ENCODE data around the gene CYB561D2. TPM values are rescaled to one million over a fixed set of nuclear protein-coding genes. Genes with fewer than 3 reads are reported as not detected.

CYB561D2 gene
- total and polyA plus RNA-seq, 9 donors, result 6.1 to 9.1 (median 7.9) TPM

DNA sequence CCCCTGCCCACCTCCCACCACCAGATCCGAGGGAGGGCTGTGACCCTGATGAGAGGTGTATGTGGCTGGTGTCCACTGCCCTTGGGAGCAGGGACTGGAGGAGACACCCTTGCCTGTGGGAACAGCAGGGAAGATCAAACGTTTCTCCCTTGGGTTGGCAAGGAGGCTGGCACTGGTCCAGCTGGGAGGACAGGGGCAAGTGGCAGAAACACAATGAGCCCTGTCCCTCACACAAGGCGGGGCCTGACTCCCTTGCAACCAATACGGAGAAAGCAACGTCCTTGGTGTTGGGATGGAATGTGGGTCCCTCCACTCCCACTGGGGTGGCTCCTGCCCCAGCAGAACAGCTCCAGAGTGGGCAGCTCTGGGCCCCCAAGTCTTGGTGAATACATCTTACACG, 33.4 kb upstream of the CYB561D2 start:
- WGBS (ENCODE audit: insufficient coverage), result 53% methylated on average over 2 of the region's 6 CpGs
- Histone ChIP-seq H3K36me3 (ENCODE audit: control insufficient read depth, insufficient read depth, low read length) (peaks cover 52% of the 10 kb centered on the region), H3K9me3 (replicated peaks; ENCODE audit: control insufficient read depth, low read depth, low read length) (no peaks in the 10 kb centered on the region), H3K4me1 (ENCODE audit: control insufficient read depth, insufficient read depth, low read length) (peaks cover 43% of the 10 kb centered on the region), H3K27ac (ENCODE audit: low read length) (no peak overlapping the region), H3K27me3 (ENCODE audit: control insufficient read depth, insufficient read depth, low read length) (no peaks in the 10 kb centered on the region), H3K4me3 (ENCODE audit: low read length) (no peak overlapping the region)
- no peak for DNase-seq

DNA sequence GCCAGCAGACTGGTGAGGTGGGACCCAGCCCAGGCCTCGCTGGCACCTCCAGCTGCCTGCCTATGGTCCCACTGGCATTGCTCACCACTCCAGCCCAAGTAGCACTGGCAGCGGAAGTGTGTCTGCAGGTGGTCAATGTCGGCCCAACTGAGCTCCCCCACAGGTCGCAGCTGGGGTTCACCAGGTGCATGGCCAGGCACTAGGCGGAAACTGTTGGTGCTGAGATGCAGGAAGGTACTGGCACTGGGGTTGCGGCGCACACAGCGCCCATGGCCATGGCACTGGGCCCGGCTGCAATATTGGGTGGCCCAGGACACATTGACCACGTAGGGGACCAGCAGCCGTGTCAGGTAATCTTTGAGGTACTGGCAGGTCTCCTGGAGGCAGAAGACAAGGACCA, 32.5 kb upstream of the CYB561D2 start:
- Histone ChIP-seq H3K36me3 (ENCODE audit: control insufficient read depth, insufficient read depth, low read length) (peaks cover 52% of the 10 kb centered on the region), H3K27ac (ENCODE audit: low read length) (no peak overlapping the region), H3K4me3 (ENCODE audit: low read length) (no peak overlapping the region), H3K4me1 (ENCODE audit: control insufficient read depth, insufficient read depth, low read length) (peaks cover 51% of the 10 kb centered on the region), H3K27me3 (ENCODE audit: control insufficient read depth, insufficient read depth, low read length) (no peaks in the 10 kb centered on the region), H3K9me3 (replicated peaks; ENCODE audit: control insufficient read depth, low read depth, low read length) (no peaks in the 10 kb centered on the region)
- WGBS (ENCODE audit: insufficient coverage), result 90% methylated on average over 9 of the region's 11 CpGs
- DNase-seq, result no peak

DNA sequence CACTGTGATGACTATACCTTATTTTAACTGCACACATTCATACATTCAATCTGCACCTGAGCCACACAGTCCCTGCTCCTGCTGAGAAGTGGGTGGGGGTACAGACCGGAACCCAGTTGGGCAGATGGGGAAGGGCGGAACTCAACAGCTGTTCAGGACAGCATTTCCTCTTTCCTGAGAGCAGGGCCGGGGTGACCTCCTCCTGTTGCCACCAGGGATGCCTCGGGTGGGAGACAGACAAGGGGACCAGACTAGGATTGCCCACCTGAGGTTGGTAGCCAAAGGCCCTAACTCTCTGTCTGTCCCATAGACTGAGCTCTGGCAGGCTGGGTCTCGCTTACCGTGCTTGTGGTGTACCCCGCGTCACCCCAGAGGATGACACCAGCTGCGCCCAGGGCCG, 32.0 kb upstream of the CYB561D2 start:
- Histone ChIP-seq H3K27ac (ENCODE audit: low read length) (no peak overlapping the region), H3K36me3 (ENCODE audit: control insufficient read depth, insufficient read depth, low read length) (peaks cover 52% of the 10 kb centered on the region), H3K27me3 (ENCODE audit: control insufficient read depth, insufficient read depth, low read length) (no peaks in the 10 kb centered on the region), H3K4me3 (ENCODE audit: low read length) (no peak overlapping the region), H3K9me3 (replicated peaks; ENCODE audit: control insufficient read depth, low read depth, low read length) (no peaks in the 10 kb centered on the region), H3K4me1 (ENCODE audit: control insufficient read depth, insufficient read depth, low read length) (peaks cover 55% of the 10 kb centered on the region)
- WGBS (ENCODE audit: insufficient coverage), result 76% methylated on average over 10 of the region's 10 CpGs
- DNase-seq, result no peak

DNA sequence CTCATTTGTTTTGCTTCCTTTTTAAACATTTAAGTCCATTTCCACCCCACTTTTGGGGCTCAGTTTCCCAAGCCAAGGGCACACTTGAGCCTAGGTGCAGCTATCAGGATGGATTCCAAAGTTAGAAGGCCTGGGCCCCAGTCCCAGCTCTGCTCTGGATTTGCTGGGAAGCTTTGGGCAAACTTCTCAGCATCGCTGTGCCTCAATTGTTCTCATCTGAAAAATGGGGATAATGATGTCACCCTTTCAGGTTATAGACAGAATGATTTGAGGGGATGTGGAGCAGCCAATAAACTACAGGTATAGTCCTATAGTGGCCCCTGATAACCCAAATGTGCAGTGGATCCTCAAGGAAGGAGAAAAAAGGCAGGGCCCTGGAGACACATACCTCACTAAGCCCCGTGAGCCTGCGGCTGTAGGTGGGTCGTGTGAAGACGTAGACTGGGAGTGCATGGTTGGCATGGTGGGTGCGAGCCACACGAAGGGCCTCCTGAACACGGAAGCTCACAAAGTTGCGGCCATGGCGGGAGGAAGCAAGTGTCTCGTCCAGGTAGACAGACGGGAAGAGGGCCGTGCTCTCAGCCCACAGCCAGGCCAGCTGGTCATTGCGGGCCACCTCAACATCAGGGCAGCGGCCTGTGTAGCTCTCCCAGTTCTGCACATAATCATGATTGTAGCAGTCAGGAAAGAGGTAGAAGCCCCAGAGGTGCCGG, 31.3 kb upstream of the CYB561D2 start:
- Histone ChIP-seq H3K9me3 (replicated peaks; ENCODE audit: control insufficient read depth, low read depth, low read length) (no peaks in the 10 kb centered on the region), H3K36me3 (ENCODE audit: control insufficient read depth, insufficient read depth, low read length) (peaks cover 51% of the 10 kb centered on the region), H3K27ac (ENCODE audit: low read length) (no peak overlapping the region), H3K4me3 (ENCODE audit: low read length) (peak overlapping the region; percentile 0), H3K27me3 (ENCODE audit: control insufficient read depth, insufficient read depth, low read length) (no peaks in the 10 kb centered on the region), H3K4me1 (ENCODE audit: control insufficient read depth, insufficient read depth, low read length) (peaks cover 62% of the 10 kb centered on the region)
- 91% methylated on average over 11 of the region's 16 CpGs for WGBS (ENCODE audit: insufficient coverage)
- DNase-seq, result peak; percentile 10

DNA sequence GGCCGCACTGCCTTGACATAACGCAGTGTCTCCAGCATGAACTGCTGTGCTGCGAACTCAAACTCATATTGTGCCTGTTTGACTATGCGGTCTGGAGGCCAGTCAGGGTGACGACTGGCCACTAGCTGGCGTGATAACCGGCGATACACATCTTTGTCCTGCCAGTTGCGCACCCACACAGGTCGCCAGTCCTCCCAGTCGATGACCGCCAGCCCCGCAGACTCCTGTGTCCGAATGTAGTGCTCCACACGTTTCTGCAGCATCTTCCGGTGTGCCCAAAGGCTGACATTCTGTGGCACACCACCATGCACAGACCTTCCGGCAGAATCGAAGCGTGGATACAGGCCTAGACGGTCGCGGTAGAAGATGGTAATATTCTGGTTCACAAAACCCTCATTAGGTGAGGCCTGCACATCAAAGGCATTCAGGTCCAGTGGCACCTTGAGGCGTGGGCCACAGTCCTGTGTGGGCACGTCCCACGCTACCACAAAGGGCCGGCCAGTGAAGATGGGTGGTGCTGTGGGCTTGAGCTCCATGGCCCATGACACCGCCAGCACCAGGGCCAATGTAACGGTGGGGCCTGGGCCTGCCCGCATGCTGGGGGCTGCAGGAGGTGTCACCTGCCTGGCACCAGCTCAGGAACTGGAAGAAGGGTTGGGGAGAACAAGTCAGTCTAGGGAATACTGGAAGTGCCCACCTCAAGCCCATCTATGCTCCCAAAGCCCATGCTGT, 30.6 kb upstream of the CYB561D2 start:
- no peaks in the 10 kb centered on the region for H3K9me3 ChIP-seq (replicated peaks; ENCODE audit: control insufficient read depth, low read depth, low read length)
- peak overlapping the region; percentile 74 for H3K4me3 ChIP-seq (ENCODE audit: low read length)
- DNase-seq, result peak; percentile 10
- H3K27ac ChIP-seq (ENCODE audit: low read length), result peak overlapping the region; percentile 85
- WGBS (ENCODE audit: insufficient coverage), result 76% methylated on average over 29 of the region's 29 CpGs
- H3K27me3 ChIP-seq (ENCODE audit: control insufficient read depth, insufficient read depth, low read length), result no peaks in the 10 kb centered on the region
- H3K36me3 ChIP-seq (ENCODE audit: control insufficient read depth, insufficient read depth, low read length), result peaks cover 49% of the 10 kb centered on the region
- H3K4me1 ChIP-seq (ENCODE audit: control insufficient read depth, insufficient read depth, low read length), result peaks cover 67% of the 10 kb centered on the region

GRCh38 chr3:50320853-50321335, 29.8 kb upstream of the CYB561D2 start:
- H3K9me3 ChIP-seq (replicated peaks; ENCODE audit: control insufficient read depth, low read depth, low read length), result no peaks in the 10 kb centered on the region
- H3K27ac ChIP-seq (ENCODE audit: low read length), result peak overlapping the region; percentile 96
- DNase-seq, result peak; percentile 92
- no peaks in the 10 kb centered on the region for H3K27me3 ChIP-seq (ENCODE audit: control insufficient read depth, insufficient read depth, low read length)
- peaks cover 51% of the 10 kb centered on the region for H3K36me3 ChIP-seq (ENCODE audit: control insufficient read depth, insufficient read depth, low read length)
- WGBS (ENCODE audit: insufficient coverage), result 0% methylated on average over 23 of the region's 45 CpGs
- H3K4me1 ChIP-seq (ENCODE audit: control insufficient read depth, insufficient read depth, low read length), result peaks cover 70% of the 10 kb centered on the region
- peak overlapping the region; percentile 74 for H3K4me3 ChIP-seq (ENCODE audit: low read length)

GRCh38 chr3:50321336-50322114, 29.1 kb upstream of the CYB561D2 start:
- H3K27ac ChIP-seq (ENCODE audit: low read length), result peak overlapping the region; percentile 96
- peaks cover 70% of the 10 kb centered on the region for H3K4me1 ChIP-seq (ENCODE audit: control insufficient read depth, insufficient read depth, low read length)
- H3K9me3 ChIP-seq (replicated peaks; ENCODE audit: control insufficient read depth, low read depth, low read length), result no peaks in the 10 kb centered on the region
- H3K27me3 ChIP-seq (ENCODE audit: control insufficient read depth, insufficient read depth, low read length), result no peaks in the 10 kb centered on the region
- peak overlapping the region; percentile 74 for H3K4me3 ChIP-seq (ENCODE audit: low read length)
- H3K36me3 ChIP-seq (ENCODE audit: control insufficient read depth, insufficient read depth, low read length), result peaks cover 50% of the 10 kb centered on the region
- under 1% methylated on average over 41 of the region's 59 CpGs for WGBS (ENCODE audit: insufficient coverage)
- DNase-seq, result peak; percentile 96

DNA sequence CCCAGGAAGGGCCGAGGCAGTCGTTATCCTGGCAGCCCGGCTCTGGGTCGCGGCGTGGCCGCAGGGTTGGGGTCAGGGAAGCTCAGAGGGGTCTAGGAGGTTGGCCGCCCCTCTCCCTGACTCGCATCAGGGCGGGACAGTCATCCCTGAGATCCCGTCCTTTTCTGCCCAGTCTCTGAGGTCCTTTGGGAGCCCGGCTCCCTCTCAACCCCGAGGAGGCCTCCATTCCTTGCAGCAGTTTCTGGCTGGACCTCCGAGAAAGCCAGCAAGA, 28.6 kb upstream of the CYB561D2 start:
- Histone ChIP-seq H3K27ac (ENCODE audit: low read length) (peak overlapping the region; percentile 96), H3K9me3 (replicated peaks; ENCODE audit: control insufficient read depth, low read depth, low read length) (no peaks in the 10 kb centered on the region), H3K36me3 (ENCODE audit: control insufficient read depth, insufficient read depth, low read length) (peaks cover 44% of the 10 kb centered on the region), H3K27me3 (ENCODE audit: control insufficient read depth, insufficient read depth, low read length) (no peaks in the 10 kb centered on the region), H3K4me1 (ENCODE audit: control insufficient read depth, insufficient read depth, low read length) (peaks cover 73% of the 10 kb centered on the region), H3K4me3 (ENCODE audit: low read length) (peak overlapping the region; percentile 74)
- DNase-seq, result no peak
- 1% methylated on average over 13 of the region's 14 CpGs for WGBS (ENCODE audit: insufficient coverage)

GRCh38 chr3:50322386-50323091, 28.1 kb upstream of the CYB561D2 start, which contains the start of gene HYAL2:
TSS of gene HYAL2 (minus strand) at chr3:50322745. CDS start at chr3:50320489, 2,256 bp downstream.
- Histone ChIP-seq H3K9me3 (replicated peaks; ENCODE audit: control insufficient read depth, low read depth, low read length) (no peaks in the 10 kb centered on the region), H3K4me1 (ENCODE audit: control insufficient read depth, insufficient read depth, low read length) (peaks cover 73% of the 10 kb centered on the region), H3K27me3 (ENCODE audit: control insufficient read depth, insufficient read depth, low read length) (no peaks in the 10 kb centered on the region), H3K4me3 (ENCODE audit: low read length) (peak within 1 kb of the TSS; percentile 74), H3K36me3 (ENCODE audit: control insufficient read depth, insufficient read depth, low read length) (peaks cover 40% of the 10 kb centered on the region), H3K27ac (ENCODE audit: low read length) (peak within 1 kb of the TSS; percentile 96)
- WGBS (ENCODE audit: insufficient coverage), result 29% methylated on average over 11 of the region's 31 CpGs
- DNase-seq, result peak; percentile 51
